Left lung (tissue), 10 donors: ENCODE measurements around the gene GPR15LG. TPM values are rescaled to one million over a fixed set of nuclear protein-coding genes. Genes with fewer than 3 reads are reported as not detected.

ENCODE experiments used
- ATAC-seq: fragments of 200-7000 bp; cut with Tn5 transposase; one replicate; pipeline ENCODE4 v1.9.1; 2020; ENCODE audit warnings: moderate library complexity
- DNase-seq, 4 donors: peaks; one replicate each; pipeline ENCODE4 v3.0.0-alpha.2; 2013 to 2020
- H3K27ac ChIP-seq, 2 donors: fragments of 200-600 bp; sonication (generic) in 1 of 2; one replicate each; pipeline versions ENCODE4 v1.5.0 to v1.8.0; 2020 to 2021
- H3K27me3 ChIP-seq, 2 donors: fragments of 200-600 bp; sonication (generic) in 1 of 2; one replicate each; pipeline versions ENCODE4 v1.5.0 to v1.8.0; 2020 to 2021
- H3K36me3 ChIP-seq, 2 donors: fragments of 200-600 bp; sonication (generic) in 1 of 2; one replicate each; pipeline versions ENCODE4 v1.5.0 to v1.8.0; 2020 to 2021
- H3K4me1 ChIP-seq, 2 donors: fragments of 200-600 bp; one replicate each; pipeline ENCODE4 v1.8.0; 2021
- H3K4me3 ChIP-seq, 2 donors: fragments of 200-600 bp; sonication (generic) in 1 of 2; one replicate each; pipeline versions ENCODE4 v1.5.0 to v1.8.0; 2020 to 2021; ENCODE audit warnings: mild to moderate bottlenecking in 1 of 2
- H3K9me3 ChIP-seq, 2 donors: fragments of 200-600 bp; sonication (generic) in 1 of 2; one replicate each; pipeline versions ENCODE4 v1.5.0 to v1.8.0; 2020 to 2021
- CTCF ChIP-seq, 2 donors: fragments of 200-600 bp; sonication (generic) in 1 of 2; IDR thresholded peaks; one replicate each; pipeline versions ENCODE4 v1.5.0 to v1.8.0; 2021; ENCODE audit warnings: antibody characterized with exemption in 2 of 2
- intact Hi-C, 2 donors: fragments of 100-400 bp; cut with DNase I; formaldehyde crosslinking; loops; one replicate each; pipeline versions ENCODE4 v1.11.2 to v1.14.2; 2022
- polyA plus RNA-seq, 6 donors: library from polyadenylated mRNA; unstranded; fragments of 120-200 nt; gene quantifications; one replicate each; pipeline ENCODE4 v1.2.1, GENCODE V29; 2013; ENCODE audit not compliant: insufficient read length in 6 of 6
- total RNA-seq, 2 donors: library from RNA; stranded (reverse); fragmentation: NEBNext Ultra II Directional; extraction: Animal tissue kit (Norgen Biotek cat#: 25700); gene quantifications; one replicate each; pipeline ENCODE4 v1.2.1, GENCODE V29; 2021
- donor health status: DM: no; HTN: yes; CAD: no.
- donor health status: DM: no; HTN: no; CAD: no.

The GPR15LG gene
- total and polyA plus RNA-seq, 8 donors: not detected

GRCh38 chr10:84202349-84202748 is 28.7 kb downstream of the GPR15LG start:
- DNase-seq (no peak), ATAC-seq (no peak)
- Histone ChIP-seq H3K4me3 (no peak overlapping the region), H3K27ac (no peak overlapping the region), H3K4me1 (no peaks in the 10 kb centered on the region), H3K9me3 (no peaks in the 10 kb centered on the region), H3K27me3 (peaks cover 0 to 28% of the 10 kb centered on the region in 2 donors), H3K36me3 (no peaks in the 10 kb centered on the region)
- intact Hi-C loops: no loop called here
- TF ChIP-seq CTCF (IDR thresholded peaks at IDR 0.05): no peak

GRCh38 chr10:84204122-84204521 is 30.5 kb downstream of the GPR15LG start:
- no peaks in the 10 kb centered on the region for H3K36me3 ChIP-seq
- H3K4me1 ChIP-seq: no peaks in the 10 kb centered on the region
- no peak for DNase-seq
- TF ChIP-seq CTCF (IDR thresholded peaks at IDR 0.05): no peak
- H3K4me3 ChIP-seq: no peak overlapping the region
- H3K27ac ChIP-seq: no peak overlapping the region
- ATAC-seq: peak; percentile 47
- H3K9me3 ChIP-seq: no peaks in the 10 kb centered on the region
- peaks cover 0 to 24% of the 10 kb centered on the region in 2 donors for H3K27me3 ChIP-seq
- intact Hi-C loops: no loop called here

- ATAC-seq: no peak
Measured at GRCh38 chr10:84204610-84205009, 31.0 kb downstream of the GPR15LG start.

GRCh38 chr10:84205049-84205852 is 31.6 kb downstream of the GPR15LG start:
- ATAC-seq (peak; percentile 91), DNase-seq (no peak)
- Histone ChIP-seq H3K27me3 (peaks cover 0 to 24% of the 10 kb centered on the region in 2 donors), H3K36me3 (no peaks in the 10 kb centered on the region), H3K9me3 (no peaks in the 10 kb centered on the region), H3K4me3 (no peak overlapping the region), H3K4me1 (no peaks in the 10 kb centered on the region), H3K27ac (no peak overlapping the region)
- peak; percentile 57 to 64 for TF ChIP-seq CTCF (IDR thresholded peaks at IDR 0.05)
- intact Hi-C loops: no loop called here

More at GRCh38 chr10:84204610-84205009, 31.0 kb downstream of the GPR15LG start:
- no peaks in the 10 kb centered on the region for H3K4me1 ChIP-seq
- H3K27me3 ChIP-seq: peaks cover 0 to 24% of the 10 kb centered on the region in 2 donors
- H3K27ac ChIP-seq: no peak overlapping the region
- H3K4me3 ChIP-seq: no peak overlapping the region
- DNase-seq: no peak
- TF ChIP-seq CTCF (IDR thresholded peaks at IDR 0.05): no peak
- H3K9me3 ChIP-seq: no peaks in the 10 kb centered on the region
- no peaks in the 10 kb centered on the region for H3K36me3 ChIP-seq
- intact Hi-C loops: no loop called here

- H3K36me3 ChIP-seq: no peaks in the 10 kb centered on the region
- no peaks in the 10 kb centered on the region for H3K4me1 ChIP-seq
- ATAC-seq (no peak), DNase-seq (no peak)
- no peak for TF ChIP-seq CTCF (IDR thresholded peaks at IDR 0.05)
- no peak overlapping the region for H3K27ac ChIP-seq
- no peak overlapping the region for H3K4me3 ChIP-seq
- no peaks in the 10 kb centered on the region for H3K9me3 ChIP-seq
- peaks cover 0 to 20% of the 10 kb centered on the region in 2 donors for H3K27me3 ChIP-seq
- intact Hi-C loops: no loop called here
Measured at GRCh38 chr10:84205853-84206525, 32.4 kb downstream of the GPR15LG start.
